HepG2 (cell line): ENCODE data around the gene DSE.

Experiments used
- CBX1 ChIP-seq: IDR thresholded peaks from one replicate; pipeline ENCODE4 v1.6.1; 2016; ENCODE audit warnings: antibody characterized with exemption, low read depth
- EZH2 ChIP-seq: conservative IDR thresholded peaks from 2 replicates; pipeline ENCODE4 v1.6.1; 2012; ENCODE audit warnings: mild to moderate bottlenecking, low read depth, low read length, moderate library complexity
- ISX ChIP-seq: sonication (generic); formaldehyde crosslinking; conservative IDR thresholded peaks from 2 replicates; pipeline ENCODE4 v1.5.0; 2020; ENCODE audit warnings: missing genetic modification reagents
- NFYB ChIP-seq: sonication (generic); formaldehyde crosslinking; IDR thresholded peaks from 2 replicates; pipeline ENCODE4 v1.4.0; 2020; ENCODE audit warnings: missing genetic modification reagents
- NR2C2 ChIP-seq: sonication (generic); formaldehyde crosslinking; IDR thresholded peaks from 2 replicates; pipeline ENCODE4 v1.4.0; 2020; ENCODE audit warnings: missing genetic modification reagents, mild to moderate bottlenecking, moderate library complexity, borderline replicate concordance
- RBAK ChIP-seq: sonication (generic); formaldehyde crosslinking; IDR thresholded peaks from 2 replicates; pipeline ENCODE4 v1.5.1; 2020; ENCODE audit warnings: mild to moderate bottlenecking, missing genetic modification reagents
- TBP ChIP-seq: sonication (generic); formaldehyde crosslinking; IDR thresholded peaks from 2 replicates; pipeline ENCODE4 v1.5.0; 2020; ENCODE audit warnings: missing genetic modification reagents
- ZBTB3 ChIP-seq: sonication (generic); formaldehyde crosslinking; IDR thresholded peaks from 2 replicates; pipeline ENCODE4 v1.4.0; 2020; ENCODE audit warnings: low read depth, mild to moderate bottlenecking, moderate library complexity, missing genetic modification reagents, borderline replicate concordance
- ZFP1 ChIP-seq: IDR thresholded peaks from 2 replicates; pipeline ENCODE4 v1.6.1; 2016
- ZFP91 ChIP-seq: sonication (generic); formaldehyde crosslinking; IDR thresholded peaks from 2 replicates; pipeline ENCODE4 v1.9.0; 2022; ENCODE audit warnings: missing genetic modification reagents, mild to moderate bottlenecking, borderline replicate concordance
- ZNF326 ChIP-seq: sonication (generic); formaldehyde crosslinking; IDR thresholded peaks from 2 replicates; pipeline ENCODE4 v1.4.0; 2020; ENCODE audit warnings: missing genetic modification reagents, borderline replicate concordance
- TF ChIP-seq, protein P1 (sequence below): sonication (generic); formaldehyde crosslinking; IDR thresholded peaks from 2 replicates; pipeline ENCODE4 v1.5.0; 2020; ENCODE audit warnings: mild to moderate bottlenecking, missing genetic modification reagents, borderline replicate concordance
- TF ChIP-seq, protein P2 (sequence below): sonication (generic); formaldehyde crosslinking; IDR thresholded peaks from 2 replicates; pipeline ENCODE4 v1.5.0; 2020; ENCODE audit warnings: mild to moderate bottlenecking, missing genetic modification reagents, moderate library complexity

DNA sequence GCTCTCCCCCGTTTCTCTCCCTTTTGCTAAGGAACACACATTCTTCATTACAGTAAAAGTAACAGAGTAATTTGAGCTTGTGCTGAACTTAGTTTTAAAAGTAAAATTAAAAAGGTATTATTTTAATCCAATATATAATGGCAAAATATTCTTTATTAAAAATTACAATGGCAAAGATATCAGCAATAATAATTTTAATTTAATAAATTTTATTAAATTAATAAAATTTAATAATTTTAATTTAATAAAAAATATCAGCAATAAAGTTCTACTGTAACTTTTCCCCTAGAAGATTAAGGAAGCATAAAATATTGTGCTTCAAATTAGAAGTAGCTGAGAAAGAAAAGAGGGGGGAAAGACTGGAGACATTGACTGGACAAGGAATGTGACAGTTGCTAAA lies 32.5 kb downstream of the DSE start:
- TF ChIP-seq EZH2 (no peak), NFYB (CRISPR knock-in tag) (no peak), NR2C2 (CRISPR knock-in tag) (no peak), ZFP91 (CRISPR knock-in tag) (no peak), ISX (CRISPR knock-in tag) (no peak), TBP (no peak), ZNF326 (CRISPR knock-in tag) (no peak), RBAK (CRISPR knock-in tag) (no peak), ZBTB3 (CRISPR knock-in tag) (no peak), CBX1 (no peak), ZFP1 (CRISPR knock-in tag) (no peak)
- TF ChIP-seq, protein P1, sequence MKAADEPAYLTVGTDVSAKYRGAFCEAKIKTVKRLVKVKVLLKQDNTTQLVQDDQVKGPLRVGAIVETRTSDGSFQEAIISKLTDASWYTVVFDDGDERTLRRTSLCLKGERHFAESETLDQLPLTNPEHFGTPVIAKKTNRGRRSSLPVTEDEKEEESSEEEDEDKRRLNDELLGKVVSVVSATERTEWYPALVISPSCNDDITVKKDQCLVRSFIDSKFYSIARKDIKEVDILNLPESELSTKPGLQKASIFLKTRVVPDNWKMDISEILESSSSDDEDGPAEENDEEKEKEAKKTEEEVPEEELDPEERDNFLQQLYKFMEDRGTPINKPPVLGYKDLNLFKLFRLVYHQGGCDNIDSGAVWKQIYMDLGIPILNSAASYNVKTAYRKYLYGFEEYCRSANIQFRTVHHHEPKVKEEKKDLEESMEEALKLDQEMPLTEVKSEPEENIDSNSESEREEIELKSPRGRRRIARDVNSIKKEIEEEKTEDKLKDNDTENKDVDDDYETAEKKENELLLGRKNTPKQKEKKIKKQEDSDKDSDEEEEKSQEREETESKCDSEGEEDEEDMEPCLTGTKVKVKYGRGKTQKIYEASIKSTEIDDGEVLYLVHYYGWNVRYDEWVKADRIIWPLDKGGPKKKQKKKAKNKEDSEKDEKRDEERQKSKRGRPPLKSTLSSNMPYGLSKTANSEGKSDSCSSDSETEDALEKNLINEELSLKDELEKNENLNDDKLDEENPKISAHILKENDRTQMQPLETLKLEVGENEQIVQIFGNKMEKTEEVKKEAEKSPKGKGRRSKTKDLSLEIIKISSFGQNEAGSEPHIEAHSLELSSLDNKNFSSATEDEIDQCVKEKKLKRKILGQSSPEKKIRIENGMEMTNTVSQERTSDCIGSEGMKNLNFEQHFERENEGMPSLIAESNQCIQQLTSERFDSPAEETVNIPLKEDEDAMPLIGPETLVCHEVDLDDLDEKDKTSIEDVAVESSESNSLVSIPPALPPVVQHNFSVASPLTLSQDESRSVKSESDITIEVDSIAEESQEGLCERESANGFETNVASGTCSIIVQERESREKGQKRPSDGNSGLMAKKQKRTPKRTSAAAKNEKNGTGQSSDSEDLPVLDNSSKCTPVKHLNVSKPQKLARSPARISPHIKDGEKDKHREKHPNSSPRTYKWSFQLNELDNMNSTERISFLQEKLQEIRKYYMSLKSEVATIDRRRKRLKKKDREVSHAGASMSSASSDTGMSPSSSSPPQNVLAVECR (CRISPR knock-in tag), result no peak
- TF ChIP-seq, protein P2, sequence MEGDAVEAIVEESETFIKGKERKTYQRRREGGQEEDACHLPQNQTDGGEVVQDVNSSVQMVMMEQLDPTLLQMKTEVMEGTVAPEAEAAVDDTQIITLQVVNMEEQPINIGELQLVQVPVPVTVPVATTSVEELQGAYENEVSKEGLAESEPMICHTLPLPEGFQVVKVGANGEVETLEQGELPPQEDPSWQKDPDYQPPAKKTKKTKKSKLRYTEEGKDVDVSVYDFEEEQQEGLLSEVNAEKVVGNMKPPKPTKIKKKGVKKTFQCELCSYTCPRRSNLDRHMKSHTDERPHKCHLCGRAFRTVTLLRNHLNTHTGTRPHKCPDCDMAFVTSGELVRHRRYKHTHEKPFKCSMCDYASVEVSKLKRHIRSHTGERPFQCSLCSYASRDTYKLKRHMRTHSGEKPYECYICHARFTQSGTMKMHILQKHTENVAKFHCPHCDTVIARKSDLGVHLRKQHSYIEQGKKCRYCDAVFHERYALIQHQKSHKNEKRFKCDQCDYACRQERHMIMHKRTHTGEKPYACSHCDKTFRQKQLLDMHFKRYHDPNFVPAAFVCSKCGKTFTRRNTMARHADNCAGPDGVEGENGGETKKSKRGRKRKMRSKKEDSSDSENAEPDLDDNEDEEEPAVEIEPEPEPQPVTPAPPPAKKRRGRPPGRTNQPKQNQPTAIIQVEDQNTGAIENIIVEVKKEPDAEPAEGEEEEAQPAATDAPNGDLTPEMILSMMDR, result no peak
